ENCODE measurements around the gene ATXN10. TPM values are rescaled to one million over a fixed set of nuclear protein-coding genes. Genes with fewer than 3 reads are reported as not detected.

Gene ATXN10
- total and polyA plus RNA-seq, 2 donors (not counting 1 experiment from before 2014, with no cell fraction given): 52.3 to 95.5 TPM

- no peaks in the 10 kb centered on the region for H3K4me1 Mint-ChIP-seq
- no peak overlapping the region for H3K27ac Mint-ChIP-seq
- no peaks in the 10 kb centered on the region for H3K9me3 ChIP-seq (ENCODE audit: control extremely low read depth in 1 of 3, control insufficient read depth in 2 of 3, insufficient read depth in 1 of 3, low read length in 2 of 3)
- WGBS (ENCODE audit: insufficient coverage): 97% methylated on average over 12 of the region's 15 CpGs
- H3K4me3 ChIP-seq (ENCODE audit: control extremely low read depth in 1 of 5, extremely low read depth in 1 of 5, insufficient read depth in 1 of 5, low read depth in 2 of 5, low read length in 4 of 5): no peak overlapping the region
- ChIA-PET CTCF (no interaction called here), POLR2A (no interaction called here)
- intact Hi-C loops (cut with micrococcal nuclease): no loop called here
- H3K4me1 ChIP-seq (ENCODE audit: control insufficient read depth in 2 of 2, insufficient read depth in 2 of 2, low read length in 2 of 2): no peaks in the 10 kb centered on the region
- H2AFZ ChIP-seq (ENCODE audit: insufficient read depth, low read depth, low read length, poor library complexity, severe bottlenecking): no peak overlapping the region
- H4K20me1 ChIP-seq (ENCODE audit: control insufficient read depth, insufficient read depth, low read length, poor library complexity, severe bottlenecking): no peaks in the 10 kb centered on the region
- H3K79me2 ChIP-seq (ENCODE audit: control insufficient read depth, insufficient read depth, low read length): no peaks in the 10 kb centered on the region
- DNase-seq: no peak
- TF ChIP-seq, protein P1, sequence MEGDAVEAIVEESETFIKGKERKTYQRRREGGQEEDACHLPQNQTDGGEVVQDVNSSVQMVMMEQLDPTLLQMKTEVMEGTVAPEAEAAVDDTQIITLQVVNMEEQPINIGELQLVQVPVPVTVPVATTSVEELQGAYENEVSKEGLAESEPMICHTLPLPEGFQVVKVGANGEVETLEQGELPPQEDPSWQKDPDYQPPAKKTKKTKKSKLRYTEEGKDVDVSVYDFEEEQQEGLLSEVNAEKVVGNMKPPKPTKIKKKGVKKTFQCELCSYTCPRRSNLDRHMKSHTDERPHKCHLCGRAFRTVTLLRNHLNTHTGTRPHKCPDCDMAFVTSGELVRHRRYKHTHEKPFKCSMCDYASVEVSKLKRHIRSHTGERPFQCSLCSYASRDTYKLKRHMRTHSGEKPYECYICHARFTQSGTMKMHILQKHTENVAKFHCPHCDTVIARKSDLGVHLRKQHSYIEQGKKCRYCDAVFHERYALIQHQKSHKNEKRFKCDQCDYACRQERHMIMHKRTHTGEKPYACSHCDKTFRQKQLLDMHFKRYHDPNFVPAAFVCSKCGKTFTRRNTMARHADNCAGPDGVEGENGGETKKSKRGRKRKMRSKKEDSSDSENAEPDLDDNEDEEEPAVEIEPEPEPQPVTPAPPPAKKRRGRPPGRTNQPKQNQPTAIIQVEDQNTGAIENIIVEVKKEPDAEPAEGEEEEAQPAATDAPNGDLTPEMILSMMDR (IDR thresholded peaks at IDR 0.05): no peak
- no peak for TF ChIP-seq EZH2 (IDR thresholded peaks at IDR 0.05; ENCODE audit: borderline replicate concordance, insufficient read depth, low read depth, low read length, poor library complexity, severe bottlenecking)
- ATAC-seq (ENCODE audit: low read depth): no peak
- no peak overlapping the region for H3K4me2 ChIP-seq (replicated peaks; ENCODE audit: low read depth, low read length, poor library complexity, severe bottlenecking)
- H3K4me3 Mint-ChIP-seq: no peak overlapping the region
- no peak overlapping the region for H3K9ac ChIP-seq (ENCODE audit: low read length)
- H3K9me3 Mint-ChIP-seq (ENCODE audit: insufficient read depth): no peaks in the 10 kb centered on the region
- H3K36me3 ChIP-seq (replicated peaks in 1 of 2; ENCODE audit: control extremely low read depth in 1 of 2, control insufficient read depth in 1 of 2, extremely low read depth in 1 of 2, insufficient read depth in 2 of 2, low read length in 1 of 2): no peaks in the 10 kb centered on the region
- H3K27ac ChIP-seq (ENCODE audit: low read length in 2 of 2): no peak overlapping the region
- H3K27me3 ChIP-seq (replicated peaks in 1 of 4; ENCODE audit: control extremely low read depth in 1 of 4, control insufficient read depth in 3 of 4, insufficient read depth in 4 of 4, low read length in 3 of 4): peaks cover 0 to 30% (median 4%) of the 10 kb centered on the region in 4 experiments
- H3K27me3 Mint-ChIP-seq: peaks cover 51% of the 10 kb centered on the region
Observed at GRCh38 chr22:45630436-45630835, 41.2 kb upstream of the ATXN10 start.

DNA sequence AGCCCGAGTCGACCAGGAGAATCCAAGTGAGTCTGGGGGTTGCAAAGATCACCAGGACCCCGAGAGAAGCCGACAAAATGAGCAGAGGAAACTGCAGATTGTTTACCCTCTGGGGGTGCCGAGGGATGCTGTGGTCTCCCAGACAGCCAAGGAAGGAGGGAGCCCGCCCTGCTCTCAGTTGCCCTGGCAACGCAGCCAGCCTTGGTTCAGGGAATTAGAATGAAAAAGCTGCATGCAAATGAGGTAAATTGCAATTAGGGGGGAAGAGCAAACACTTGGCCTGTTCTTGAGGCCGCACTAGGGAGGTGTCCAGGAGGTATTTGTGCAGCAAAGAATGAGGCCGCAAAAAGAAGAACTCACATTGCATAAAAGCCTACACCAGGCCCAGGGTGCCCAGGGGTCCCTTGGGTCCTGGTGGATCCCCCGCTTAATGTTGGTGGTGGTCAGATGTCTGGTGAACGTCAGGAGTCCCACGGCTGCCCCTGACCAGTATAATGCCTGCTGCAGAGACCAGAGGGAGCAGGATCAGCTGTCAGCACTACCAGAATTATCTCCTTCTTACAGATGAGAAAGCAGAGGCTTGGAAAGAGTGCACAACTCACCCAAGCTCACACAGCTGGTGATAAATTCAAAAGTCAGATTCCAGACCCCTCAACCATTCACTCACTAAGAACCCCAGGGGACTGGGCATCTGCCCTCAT, 40.3 kb upstream of the ATXN10 start:
- Histone ChIP-seq H2AFZ (ENCODE audit: insufficient read depth, low read depth, low read length, poor library complexity, severe bottlenecking) (no peak overlapping the region), H3K79me2 (ENCODE audit: control insufficient read depth, insufficient read depth, low read length) (no peaks in the 10 kb centered on the region), H3K36me3 (replicated peaks in 1 of 2; ENCODE audit: control extremely low read depth in 1 of 2, control insufficient read depth in 1 of 2, extremely low read depth in 1 of 2, insufficient read depth in 2 of 2, low read length in 1 of 2) (no peaks in the 10 kb centered on the region), H3K27me3 (replicated peaks in 1 of 4; ENCODE audit: control extremely low read depth in 1 of 4, control insufficient read depth in 3 of 4, insufficient read depth in 4 of 4, low read length in 3 of 4) (peaks cover 0 to 30% (median 4%) of the 10 kb centered on the region in 4 experiments), H4K20me1 (ENCODE audit: control insufficient read depth, insufficient read depth, low read length, poor library complexity, severe bottlenecking) (no peaks in the 10 kb centered on the region), H3K27ac (ENCODE audit: low read length in 2 of 2) (no peak overlapping the region), H3K9me3 (ENCODE audit: control extremely low read depth in 1 of 3, control insufficient read depth in 2 of 3, insufficient read depth in 1 of 3, low read length in 2 of 3) (no peaks in the 10 kb centered on the region), H3K4me2 (replicated peaks; ENCODE audit: low read depth, low read length, poor library complexity, severe bottlenecking) (no peak overlapping the region), H3K9ac (ENCODE audit: low read length) (no peak overlapping the region), H3K4me1 (ENCODE audit: control insufficient read depth in 2 of 2, insufficient read depth in 2 of 2, low read length in 2 of 2) (no peaks in the 10 kb centered on the region), H3K4me3 (ENCODE audit: control extremely low read depth in 1 of 5, extremely low read depth in 1 of 5, insufficient read depth in 1 of 5, low read depth in 2 of 5, low read length in 4 of 5) (no peak overlapping the region)
- 54% methylated on average over 9 of the region's 12 CpGs for WGBS (ENCODE audit: insufficient coverage)
- POLR2A ChIA-PET: no interaction called here
- Mint-ChIP-seq H3K9me3 (ENCODE audit: insufficient read depth) (no peaks in the 10 kb centered on the region), H3K4me3 (no peak overlapping the region), H3K27me3 (peaks cover 51% of the 10 kb centered on the region), H3K27ac (no peak overlapping the region), H3K4me1 (no peaks in the 10 kb centered on the region)
- intact Hi-C loops (cut with micrococcal nuclease): no loop called here
- no peak for DNase-seq
- ATAC-seq (ENCODE audit: low read depth): no peak
- CTCF ChIA-PET: interaction anchor here (1.5 kb wide), 1 partner anchor 14 kb away, joined by 4 read pairs; no protein-coding TSS in a partner anchor
- no peak for TF ChIP-seq EZH2 (IDR thresholded peaks at IDR 0.05; ENCODE audit: borderline replicate concordance, insufficient read depth, low read depth, low read length, poor library complexity, severe bottlenecking)
- TF ChIP-seq, protein P1 (IDR thresholded peaks at IDR 0.05): no peak
